HEK293 (cell line): ENCODE data around the gene DAAM1.

Experiments
- CTCF ChIA-PET: fragments of 350-600 bp; formaldehyde crosslinking; extraction: SDS; loops from one replicate; lab custom pipeline; 2021; ENCODE audit warnings: antibody characterized with exemption; lab: Yijun Ruan, JAX
- POLR2A ChIA-PET: fragments of 300-600 bp; formaldehyde crosslinking; extraction: SDS; loops from one replicate; lab custom pipeline; 2020; ENCODE audit warnings: antibody characterized with exemption, inconsistent platforms; lab: Yijun Ruan, JAX
- H3K27ac ChIP-seq: fragments of 200-500 bp; sonication (Bioruptor generic); 2 replicates; pipeline ENCODE4 v1.5.1; 2014; ENCODE audit warnings: low read depth, low read length, control low read depth, inconsistent platforms; ENCODE audit errors: extremely low read depth
- H3K36me3 ChIP-seq, 2 experiments: fragments of 200-500 bp in 1 of 2; sonication (Bioruptor generic) in 1 of 2; 1 replicate in 1 of 2; 2 replicates in 1 of 2; pipeline ENCODE4 v1.5.1; 2014 to 2017; ENCODE audit warnings: inconsistent platforms in 2 of 2, low read length in 2 of 2; ENCODE audit not compliant: control insufficient read depth in 2 of 2, insufficient read depth in 1 of 2
- H3K4me1 ChIP-seq: fragments of 200-500 bp; sonication (Bioruptor generic); 2 replicates; pipeline ENCODE4 v1.5.1; 2014; ENCODE audit warnings: mild to moderate bottlenecking, low read length, inconsistent platforms; ENCODE audit not compliant: control insufficient read depth, insufficient read depth
- H3K4me3 ChIP-seq: 2 replicates; pipeline ENCODE4 v1.5.1; 2011; ENCODE audit warnings: low read depth, mild to moderate bottlenecking, control low read depth, low read length, moderate library complexity
- H3K9me3 ChIP-seq: fragments of 200-500 bp; sonication (Bioruptor generic); 2 replicates; pipeline ENCODE4 v1.5.1; 2014; ENCODE audit warnings: low read depth, low read length, inconsistent platforms; ENCODE audit not compliant: control insufficient read depth, insufficient read depth
- GLI2 ChIP-seq: fragments of 450-650 bp; formaldehyde crosslinking; IDR thresholded peaks from 2 replicates; pipeline ENCODE4; 2017; ENCODE audit warnings: missing biosample characterization, missing genetic modification characterization, low read depth, borderline replicate concordance
- ZBTB1 ChIP-seq: fragments of 450-650 bp; formaldehyde crosslinking; IDR thresholded peaks from 2 replicates; pipeline ENCODE4 v1.5.1; 2016; ENCODE audit warnings: missing biosample characterization, missing genetic modification characterization
- ZBTB6 ChIP-seq: fragments of 450-650 bp; formaldehyde crosslinking; IDR thresholded peaks from 2 replicates; pipeline ENCODE4 v1.5.1; 2017; ENCODE audit warnings: missing biosample characterization, missing genetic modification characterization
- ZBTB8A ChIP-seq: fragments of 450-650 bp; formaldehyde crosslinking; IDR thresholded peaks from 2 replicates; pipeline ENCODE4 v1.5.1; 2016; ENCODE audit warnings: missing biosample characterization, missing genetic modification characterization
- ZEB2 ChIP-seq: fragments of 450-650 bp; formaldehyde crosslinking; IDR thresholded peaks from 2 replicates; pipeline ENCODE4 v1.5.1; 2016; ENCODE audit warnings: missing biosample characterization, missing genetic modification characterization
- ZIC2 ChIP-seq: fragments of 450-650 bp; formaldehyde crosslinking; IDR thresholded peaks from 2 replicates; pipeline ENCODE4 v1.5.1; 2016; ENCODE audit warnings: missing biosample characterization, missing genetic modification characterization
- ZNF623 ChIP-seq: fragments of 450-650 bp; formaldehyde crosslinking; IDR thresholded peaks from 2 replicates; pipeline ENCODE4 v1.5.1; 2016; ENCODE audit warnings: missing biosample characterization, missing genetic modification characterization
- ZNF777 ChIP-seq: fragments of 450-650 bp; formaldehyde crosslinking; IDR thresholded peaks from 2 replicates; pipeline ENCODE4 v1.5.1; 2017; ENCODE audit warnings: missing biosample characterization, missing genetic modification characterization, borderline replicate concordance
- TF ChIP-seq, protein P1 (sequence below): fragments of 450-650 bp; formaldehyde crosslinking; IDR thresholded peaks from 2 replicates; pipeline ENCODE4 v1.5.1; 2016; ENCODE audit warnings: missing biosample characterization, missing genetic modification characterization
- TF ChIP-seq, protein P2 (sequence below): fragments of 450-650 bp; formaldehyde crosslinking; conservative IDR thresholded peaks from 2 replicates; pipeline ENCODE4 v1.5.1; 2016; ENCODE audit warnings: low read depth, missing biosample characterization, missing genetic modification characterization

Gene DAAM1

DNA sequence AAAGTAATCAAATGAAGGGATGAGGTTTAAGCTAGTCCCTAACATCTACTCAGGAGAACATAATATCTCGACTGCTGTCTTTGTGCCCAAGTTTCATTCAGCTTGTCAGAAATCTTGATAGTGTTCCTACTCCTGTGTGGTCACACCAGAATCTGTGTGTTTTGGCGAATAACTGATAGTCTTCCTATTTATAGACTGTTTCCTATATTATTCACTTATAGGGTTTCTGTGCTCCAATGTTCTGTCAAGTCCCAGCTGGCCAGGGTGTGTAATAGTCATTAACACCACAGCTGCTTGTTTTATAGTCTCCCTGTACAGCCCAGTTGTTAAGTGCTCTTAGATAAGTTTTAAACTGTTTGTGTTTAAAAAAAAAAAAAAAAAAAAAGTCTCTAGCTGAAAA is 230.8 kb downstream of the DAAM1 start:
- TF ChIP-seq ZBTB6 (tag by site-specific recombination) (no peak), ZEB2 (no peak), ZBTB1 (tag by site-specific recombination) (no peak), ZNF623 (tag by site-specific recombination) (no peak), ZBTB8A (no peak), ZIC2 (no peak), ZNF777 (tag by site-specific recombination) (no peak), GLI2 (tag by site-specific recombination) (no peak)
- TF ChIP-seq, protein P1, sequence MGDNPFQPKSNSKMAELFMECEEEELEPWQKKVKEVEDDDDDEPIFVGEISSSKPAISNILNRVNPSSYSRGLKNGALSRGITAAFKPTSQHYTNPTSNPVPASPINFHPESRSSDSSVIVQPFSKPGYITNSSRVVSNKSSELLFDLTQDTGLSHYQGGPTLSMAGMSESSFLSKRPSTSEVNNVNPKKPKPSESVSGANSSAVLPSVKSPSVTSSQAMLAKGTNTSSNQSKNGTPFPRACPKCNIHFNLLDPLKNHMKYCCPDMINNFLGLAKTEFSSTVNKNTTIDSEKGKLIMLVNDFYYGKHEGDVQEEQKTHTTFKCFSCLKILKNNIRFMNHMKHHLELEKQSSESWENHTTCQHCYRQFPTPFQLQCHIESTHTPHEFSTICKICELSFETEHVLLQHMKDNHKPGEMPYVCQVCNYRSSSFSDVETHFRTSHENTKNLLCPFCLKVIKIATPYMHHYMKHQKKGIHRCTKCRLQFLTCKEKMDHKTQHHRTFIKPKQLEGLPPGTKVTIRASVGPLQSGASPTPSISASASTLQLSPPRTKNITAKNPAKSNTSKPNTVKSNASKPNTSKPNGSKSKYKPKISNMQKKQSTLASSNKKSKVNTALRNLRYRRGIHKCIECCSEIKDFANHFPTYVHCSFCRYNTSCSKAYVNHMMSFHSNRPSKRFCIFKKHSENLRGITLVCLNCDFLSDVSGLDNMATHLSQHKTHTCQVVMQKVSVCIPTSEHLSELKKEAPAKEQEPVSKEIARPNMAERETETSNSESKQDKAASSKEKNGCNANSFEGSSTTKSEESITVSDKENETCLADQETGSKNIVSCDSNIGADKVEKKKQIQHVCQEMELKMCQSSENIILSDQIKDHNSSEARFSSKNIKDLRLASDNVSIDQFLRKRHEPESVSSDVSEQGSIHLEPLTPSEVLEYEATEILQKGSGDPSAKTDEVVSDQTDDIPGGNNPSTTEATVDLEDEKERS (tag by site-specific recombination) = no peak
- TF ChIP-seq, protein P2, sequence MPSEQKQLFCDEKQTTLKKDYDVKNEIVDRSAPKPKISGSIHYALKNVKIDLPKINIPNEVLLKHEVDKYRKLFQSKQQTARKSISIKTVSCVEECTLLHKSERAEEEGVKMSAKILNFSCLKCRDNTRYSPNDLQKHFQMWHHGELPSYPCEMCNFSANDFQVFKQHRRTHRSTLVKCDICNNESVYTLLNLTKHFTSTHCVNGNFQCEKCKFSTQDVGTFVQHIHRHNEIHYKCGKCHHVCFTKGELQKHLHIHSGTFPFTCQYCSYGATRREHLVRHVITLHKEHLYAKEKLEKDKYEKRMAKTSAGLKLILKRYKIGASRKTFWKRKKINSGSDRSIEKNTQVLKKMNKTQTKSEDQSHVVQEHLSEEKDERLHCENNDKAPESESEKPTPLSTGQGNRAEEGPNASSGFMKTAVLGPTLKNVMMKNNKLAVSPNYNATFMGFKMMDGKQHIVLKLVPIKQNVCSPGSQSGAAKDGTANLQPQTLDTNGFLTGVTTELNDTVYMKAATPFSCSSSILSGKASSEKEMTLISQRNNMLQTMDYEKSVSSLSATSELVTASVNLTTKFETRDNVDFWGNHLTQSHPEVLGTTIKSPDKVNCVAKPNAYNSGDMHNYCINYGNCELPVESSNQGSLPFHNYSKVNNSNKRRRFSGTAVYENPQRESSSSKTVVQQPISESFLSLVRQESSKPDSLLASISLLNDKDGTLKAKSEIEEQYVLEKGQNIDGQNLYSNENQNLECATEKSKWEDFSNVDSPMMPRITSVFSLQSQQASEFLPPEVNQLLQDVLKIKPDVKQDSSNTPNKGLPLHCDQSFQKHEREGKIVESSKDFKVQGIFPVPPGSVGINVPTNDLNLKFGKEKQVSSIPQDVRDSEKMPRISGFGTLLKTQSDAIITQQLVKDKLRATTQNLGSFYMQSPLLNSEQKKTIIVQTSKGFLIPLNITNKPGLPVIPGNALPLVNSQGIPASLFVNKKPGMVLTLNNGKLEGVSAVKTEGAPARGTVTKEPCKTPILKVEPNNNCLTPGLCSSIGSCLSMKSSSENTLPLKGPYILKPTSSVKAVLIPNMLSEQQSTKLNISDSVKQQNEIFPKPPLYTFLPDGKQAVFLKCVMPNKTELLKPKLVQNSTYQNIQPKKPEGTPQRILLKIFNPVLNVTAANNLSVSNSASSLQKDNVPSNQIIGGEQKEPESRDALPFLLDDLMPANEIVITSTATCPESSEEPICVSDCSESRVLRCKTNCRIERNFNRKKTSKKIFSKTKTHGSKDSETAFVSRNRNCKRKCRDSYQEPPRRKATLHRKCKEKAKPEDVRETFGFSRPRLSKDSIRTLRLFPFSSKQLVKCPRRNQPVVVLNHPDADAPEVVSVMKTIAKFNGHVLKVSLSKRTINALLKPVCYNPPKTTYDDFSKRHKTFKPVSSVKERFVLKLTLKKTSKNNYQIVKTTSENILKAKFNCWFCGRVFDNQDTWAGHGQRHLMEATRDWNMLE (tag by site-specific recombination) = no peak
- Histone ChIP-seq H3K27ac (no peak overlapping the region), H3K9me3 (no peaks in the 10 kb centered on the region), H3K4me1 (no peaks in the 10 kb centered on the region), H3K4me3 (no peak overlapping the region), H3K36me3 (peaks cover 0 to 4% of the 10 kb centered on the region in 2 experiments; a peak in 1 of 3 replicates)
- ChIA-PET POLR2A (interaction anchor here (0.6 kb wide), 1 partner anchor 231 kb away, joined by 3 read pairs; no protein-coding TSS in a partner anchor), CTCF (interaction anchor here (0.6 to 1.1 kb wide), 3 partner anchors 290 to 294 kb away, joined by 3 read pairs; no protein-coding TSS in a partner anchor)
